ENCODE results near the gene MTMR11.

Gene MTMR11

GRCh38 chr1:149933208-149933607 lies 3.5 kb downstream of the MTMR11 start:
- DNase-seq, result no peak

- no peak for DNase-seq
Measured at GRCh38 chr1:149932474-149932873, 4.2 kb downstream of the MTMR11 start.

GRCh38 chr1:149931212-149931790 lies 5.4 kb downstream of the MTMR11 start:
- DNase-seq, result no peak

DNA sequence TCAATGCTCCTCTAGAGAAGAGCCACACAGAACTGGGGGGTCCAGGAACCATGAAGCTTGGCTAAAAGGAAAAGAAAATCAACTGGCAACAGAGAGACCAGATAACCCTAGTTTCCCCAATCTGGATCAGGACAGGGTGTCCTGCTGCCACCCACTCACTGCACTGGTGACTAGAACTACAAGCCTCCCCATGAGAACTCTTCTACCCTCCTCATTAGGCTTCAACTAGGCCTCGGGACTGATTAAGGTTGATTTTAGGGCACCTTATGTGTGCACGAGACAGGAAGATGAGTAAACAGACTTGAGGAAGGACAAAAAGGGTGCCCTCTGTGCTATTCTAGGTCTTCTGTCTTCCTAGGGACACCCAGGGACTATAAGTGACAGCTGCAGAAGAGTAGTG lies 6.8 kb downstream of the MTMR11 start:
- DNase-seq, result no peak

GRCh38 chr1:149928401-149928724 lies 8.3 kb downstream of the MTMR11 start:
- no peak for DNase-seq

DNA sequence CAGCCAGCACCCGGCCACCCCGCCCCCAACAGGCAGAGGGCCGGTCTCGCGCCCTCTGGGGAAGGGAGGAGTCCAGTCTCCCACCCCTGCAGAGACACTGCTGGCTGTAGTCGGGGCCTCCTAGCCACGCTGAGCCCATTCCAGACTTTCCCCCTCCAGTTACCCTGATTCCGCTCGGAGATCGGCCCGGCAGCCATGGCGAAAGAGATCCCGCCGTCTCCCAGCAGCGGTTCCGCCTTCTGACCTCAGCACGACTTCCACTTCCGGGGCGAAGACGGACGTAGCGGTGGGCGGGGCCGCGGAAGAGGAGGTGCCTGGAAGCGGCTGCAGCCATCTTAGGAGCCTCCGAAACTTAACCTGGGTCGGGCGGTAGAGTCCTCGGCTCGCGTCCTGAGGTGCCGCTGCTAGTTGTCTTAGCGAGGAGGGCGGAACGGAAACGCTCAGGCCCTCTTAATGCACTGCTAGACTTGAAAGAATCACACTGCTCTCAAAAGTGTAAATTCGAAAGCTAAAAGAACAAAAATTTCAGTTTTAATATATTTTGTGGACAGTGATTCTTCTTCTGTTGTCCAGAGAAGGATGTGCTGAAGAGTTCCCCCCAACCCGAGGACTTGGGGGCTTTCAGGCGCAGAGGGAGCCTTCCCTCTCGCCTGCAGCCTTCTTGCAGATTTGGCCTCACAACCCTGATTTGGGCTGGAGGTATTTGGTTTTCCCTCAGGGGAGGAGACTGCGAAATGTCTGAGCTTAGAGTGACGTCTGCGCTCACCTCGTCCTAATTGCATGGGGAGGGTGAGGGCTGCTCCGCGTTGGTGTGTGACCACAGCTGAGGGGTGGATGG lies 8.9 kb downstream of the MTMR11 start, which contains the start of gene SF3B4:
TSS of gene SF3B4 (minus strand) at position 241 of the 838 bp plus-strand sequence. CDS start at position 197, 44 bp downstream.
- peak; percentile 89 for DNase-seq

- no peak for DNase-seq
Measured at GRCh38 chr1:149927056-149927562, 9.6 kb downstream of the MTMR11 start.

GRCh38 chr1:149926296-149926695 lies 10.4 kb downstream of the MTMR11 start:
- DNase-seq, result no peak

DNA sequence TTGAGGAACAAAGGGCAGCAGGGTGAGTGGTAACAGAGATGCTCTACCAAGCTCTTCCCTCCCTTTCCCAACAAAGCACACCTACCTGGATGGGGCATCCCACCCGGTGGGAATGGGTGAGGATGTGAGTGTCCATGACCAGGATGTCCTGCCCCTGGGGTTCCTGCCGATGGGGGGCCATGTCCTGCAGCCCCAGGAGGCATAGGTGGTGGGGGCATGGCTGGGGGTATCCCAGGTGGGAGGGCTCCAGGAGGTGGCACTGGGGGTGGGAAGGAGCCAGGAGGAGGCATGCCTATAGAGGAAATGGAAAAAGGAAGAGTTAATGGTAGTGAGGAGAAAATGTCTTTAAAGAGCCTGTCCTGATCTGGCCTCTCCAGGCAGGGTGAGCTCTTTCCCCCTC lies 10.9 kb downstream of the MTMR11 start:
- no peak for DNase-seq

DNA sequence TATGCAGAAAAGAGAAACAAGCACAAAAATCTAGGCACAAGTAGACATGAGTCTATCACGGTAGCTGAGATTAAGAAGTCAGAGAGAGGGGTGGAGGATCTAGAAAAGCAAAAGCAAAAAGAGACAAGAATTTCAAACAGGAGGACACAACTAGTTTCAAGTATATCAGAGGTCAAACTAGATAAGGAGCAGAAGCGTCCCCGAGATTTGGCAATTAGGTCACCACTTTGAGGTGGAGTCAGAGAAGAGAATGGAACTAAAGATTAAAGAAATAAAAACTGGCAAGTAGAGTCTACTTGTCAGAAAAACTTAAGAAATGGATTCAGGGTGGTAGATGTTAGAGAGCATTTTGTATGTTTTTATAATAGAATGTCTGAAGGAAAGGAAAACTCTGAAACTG lies 11.3 kb downstream of the MTMR11 start:
- no peak for DNase-seq

GRCh38 chr1:149923626-149924025 lies 13.1 kb downstream of the MTMR11 start:
- DNase-seq, result no peak

- peak; percentile 31 for DNase-seq
Measured at GRCh38 chr1:149917571-149918144, 19.0 kb downstream of the MTMR11 start, which contains the start of gene SV2A. Gene SV2A (minus strand): TSS chr1:149917844. CDS start chr1:149913840, 4,004 bp downstream.

- no peak for DNase-seq
Measured at GRCh38 chr1:149916898-149917252, 19.8 kb downstream of the MTMR11 start.

GRCh38 chr1:149916193-149916897 lies 20.3 kb downstream of the MTMR11 start:
- no peak for DNase-seq

GRCh38 chr1:149915429-149916192 lies 21.1 kb downstream of the MTMR11 start:
- no peak for DNase-seq

GRCh38 chr1:149914545-149914944 lies 22.1 kb downstream of the MTMR11 start:
- DNase-seq, result no peak

DNA sequence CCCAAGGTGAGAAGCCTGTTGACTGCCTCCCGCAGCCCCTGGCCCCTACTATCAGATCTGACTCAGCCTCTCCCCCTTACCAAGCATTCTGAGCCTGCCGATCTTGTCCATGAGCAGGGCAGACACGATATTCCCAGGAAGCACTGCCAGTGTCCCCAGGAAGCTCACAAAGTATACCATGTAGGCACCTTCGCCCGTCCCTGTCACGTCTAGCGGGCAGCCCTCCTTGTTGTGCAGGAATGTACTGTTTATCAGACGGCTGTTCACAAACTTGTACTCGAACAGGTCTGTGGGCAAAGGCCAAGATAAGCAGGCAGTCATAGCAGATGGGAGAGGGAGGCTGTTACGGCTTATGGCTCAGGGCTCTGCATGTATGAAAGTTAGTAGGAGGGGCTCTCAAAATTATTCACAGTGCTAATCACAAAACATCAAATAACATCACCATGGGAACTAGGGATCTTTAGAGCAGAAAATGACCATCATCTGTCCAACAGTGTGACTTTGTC lies 30.1 kb downstream of the MTMR11 start:
- no peak for DNase-seq

DNA sequence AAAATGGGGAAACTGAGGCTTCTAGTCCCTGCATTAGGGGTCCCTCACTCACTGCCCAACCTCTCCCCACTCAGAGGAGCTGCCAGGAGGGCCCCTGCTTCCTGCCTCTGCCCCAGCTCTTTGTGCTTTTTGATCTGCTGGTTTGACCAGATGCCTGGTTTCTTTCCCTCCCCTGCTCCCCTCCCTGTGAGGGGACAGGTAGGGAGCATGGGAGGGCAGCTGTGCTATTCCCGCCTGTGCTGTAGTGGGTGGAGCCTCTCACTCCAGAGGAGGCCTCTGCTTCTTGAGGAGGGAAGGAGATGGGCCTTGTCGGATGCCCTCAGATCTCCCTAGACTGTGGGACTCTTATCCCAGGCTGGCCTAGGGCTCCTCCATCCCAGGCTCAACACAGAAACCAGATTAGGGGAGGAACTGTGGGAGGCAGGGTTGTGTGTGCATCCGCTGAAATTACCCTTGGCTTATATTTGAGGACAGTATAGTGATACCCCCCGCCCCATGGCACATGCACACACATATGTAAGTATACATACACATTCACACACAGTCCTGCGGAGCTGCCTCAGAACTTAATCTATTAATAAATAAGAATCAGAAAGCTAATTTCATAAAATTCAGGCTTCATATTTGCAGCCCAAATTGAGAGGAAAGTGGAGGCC lies 32.7 kb downstream of the MTMR11 start:
- DNase-seq, result no peak

DNA sequence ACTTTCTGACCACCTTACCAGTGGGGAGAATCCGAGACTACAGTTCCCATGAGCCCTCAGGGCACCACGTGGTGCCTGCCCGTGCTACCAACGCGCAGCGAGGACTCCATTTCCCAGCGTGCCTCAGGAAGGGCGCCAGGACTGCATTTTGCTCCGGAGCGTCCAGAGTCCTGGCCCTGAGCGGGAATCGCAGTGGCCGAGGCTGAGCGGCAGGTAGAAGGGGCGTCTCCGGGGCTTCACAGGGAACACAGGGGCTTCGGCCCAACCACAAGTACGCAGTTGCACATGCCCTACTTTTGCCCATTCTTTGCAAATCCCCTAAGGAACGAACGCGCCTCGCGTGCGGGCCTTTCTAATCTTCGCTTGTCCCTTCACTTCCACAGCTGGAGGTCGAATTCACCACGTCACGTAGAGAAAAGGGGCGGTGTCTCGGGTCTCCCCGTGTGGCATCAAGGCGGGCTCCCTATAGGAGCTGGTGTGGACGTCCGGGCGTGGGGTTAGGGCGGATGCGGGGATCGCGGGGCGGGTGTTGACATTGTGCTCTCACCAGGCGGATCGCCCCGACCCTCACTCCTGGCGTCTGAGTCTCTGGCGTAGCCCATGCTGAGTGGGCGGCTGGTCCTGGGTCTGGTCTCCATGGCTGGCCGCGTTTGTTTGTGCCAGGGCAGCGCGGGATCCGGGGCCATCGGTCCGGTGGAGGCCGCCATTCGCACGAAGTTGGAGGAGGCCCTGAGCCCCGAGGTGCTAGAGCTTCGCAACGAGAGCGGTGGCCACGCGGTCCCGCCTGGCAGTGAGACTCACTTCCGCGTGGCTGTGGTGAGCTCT lies 37.0 kb downstream of the MTMR11 start, which contains the start of gene BOLA1:
TSS of gene BOLA1 (plus strand) at position 109 of the 825 bp plus-strand sequence. CDS start at position 601, 492 bp downstream.
- peak; percentile 88 for DNase-seq

DNA sequence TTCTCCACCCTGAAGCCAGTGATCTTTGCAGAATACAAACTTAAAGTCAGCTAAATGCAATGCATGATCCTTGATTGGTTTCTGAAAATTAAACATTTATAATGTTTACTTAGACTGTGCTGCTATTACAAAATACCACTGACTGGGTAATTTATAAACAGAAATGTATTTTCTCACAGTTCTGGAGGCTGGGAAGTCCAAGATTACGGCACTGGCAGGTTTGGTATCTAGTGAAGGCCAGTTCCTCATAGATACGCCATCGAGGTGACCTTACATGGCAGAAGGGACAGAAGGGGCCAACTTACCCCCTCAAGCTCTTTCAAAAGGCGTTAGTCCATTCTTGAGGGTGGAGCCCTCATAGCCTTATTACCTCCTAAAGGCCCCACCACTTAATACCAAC lies 40.1 kb downstream of the MTMR11 start:
- DNase-seq, result no peak

GRCh38 chr1:149888999-149889289 lies 47.7 kb downstream of the MTMR11 start:
- DNase-seq, result no peak
